SK-N-MC (cell line): Measurements from ENCODE around the gene MACROD2.
"Not testable (repeated sequence)": the region's sequence is repeated elsewhere in the genome, so short reads cannot be mapped to it uniquely, and the experiment has no call there.

Source experiments
- DNase-seq: peaks from one replicate; pipeline ENCODE4 v3.0.0-alpha.2; 2011; ENCODE audit warnings: low read depth, low spot score
- H3K27ac ChIP-seq: fragments of 200-600 bp; sonication (generic); 2 replicates; pipeline ENCODE4 v1.5.1; 2016; ENCODE audit warnings: mixed run types
- H3K36me3 ChIP-seq: fragments of 200-600 bp; sonication (generic); 2 replicates; pipeline ENCODE4 v1.6.1; 2017; ENCODE audit warnings: antibody characterized with exemption, low read length, mixed read lengths; ENCODE audit not compliant: insufficient read depth
- H3K4me3 ChIP-seq: fragments of 200-600 bp; sonication (generic); 2 replicates; pipeline ENCODE4 v1.5.1; 2016
- H3K9ac ChIP-seq: fragments of 200-600 bp; sonication (generic); 2 replicates; pipeline ENCODE4 v1.8.0; 2017; ENCODE audit warnings: mixed run types, mixed read lengths; ENCODE audit not compliant: insufficient read length
- H3K9me3 ChIP-seq: fragments of 200-600 bp; sonication (generic); 2 replicates; pipeline ENCODE4 v1.6.1; 2017; ENCODE audit warnings: low read depth, mild to moderate bottlenecking, antibody characterized with exemption, low read length, moderate library complexity, mixed read lengths
- EZH2 ChIP-seq: fragments of 200-600 bp; sonication (generic); IDR thresholded peaks from one replicate; pipeline ENCODE4 v1.6.1; 2017; ENCODE audit warnings: antibody characterized with exemption
- FOXP2 ChIP-seq: optimal IDR thresholded peaks from 2 replicates; pipeline ENCODE3; 2011; ENCODE audit warnings: mild to moderate bottlenecking, moderate library complexity; ENCODE audit not compliant: insufficient read depth; ENCODE audit errors: extremely low read length, control extremely low read depth
- POLR2AphosphoS5 ChIP-seq: IDR thresholded peaks from 2 replicates; pipeline ENCODE4 v1.6.1; 2012; ENCODE audit warnings: mild to moderate bottlenecking, low read depth, low read length, borderline replicate concordance

MACROD2 gene

GRCh38 chr20:16005915-16006493 lies 2010.7 kb downstream of the MACROD2 start:
- H3K9me3 ChIP-seq: no peaks in the 10 kb centered on the region
- no peak overlapping the region for H3K27ac ChIP-seq
- no peaks in the 10 kb centered on the region for H3K36me3 ChIP-seq
- H3K9ac ChIP-seq: no peak overlapping the region
- H3K4me3 ChIP-seq: no peak overlapping the region
- TF ChIP-seq POLR2AphosphoS5 (no peak), FOXP2 (no peak), EZH2 (no peak)
- no peak for DNase-seq

- Histone ChIP-seq H3K27ac (no peak overlapping the region), H3K4me3 (no peak overlapping the region), H3K9me3 (no peaks in the 10 kb centered on the region), H3K9ac (no peak overlapping the region), H3K36me3 (no peaks in the 10 kb centered on the region)
- no peak for DNase-seq
- TF ChIP-seq EZH2 (no peak), POLR2AphosphoS5 (no peak), FOXP2 (no peak)
These were observed 2011.8 kb downstream of the MACROD2 start for GRCh38 chr20:16007164-16007563.

- Histone ChIP-seq H3K9me3 (no peaks in the 10 kb centered on the region), H3K4me3 (no peak overlapping the region), H3K9ac (no peak overlapping the region), H3K36me3 (no peaks in the 10 kb centered on the region), H3K27ac (no peak overlapping the region)
- TF ChIP-seq POLR2AphosphoS5 (no peak), EZH2 (no peak), FOXP2 (no peak)
- DNase-seq: no peak
These were observed 2012.6 kb downstream of the MACROD2 start for GRCh38 chr20:16007962-16008361.

GRCh38 chr20:16011056-16011455 lies 2015.7 kb downstream of the MACROD2 start:
- Histone ChIP-seq H3K4me3 (no peak overlapping the region), H3K36me3 (no peaks in the 10 kb centered on the region), H3K27ac (no peak overlapping the region), H3K9me3 (no peaks in the 10 kb centered on the region), H3K9ac (no peak overlapping the region)
- no peak for DNase-seq
- TF ChIP-seq POLR2AphosphoS5: no peak
- TF ChIP-seq FOXP2: no peak
- no peak for TF ChIP-seq EZH2

GRCh38 chr20:16011519-16011918 lies 2016.2 kb downstream of the MACROD2 start:
- Histone ChIP-seq H3K36me3 (no peaks in the 10 kb centered on the region), H3K9me3 (no peaks in the 10 kb centered on the region), H3K4me3 (no peak overlapping the region), H3K27ac (no peak overlapping the region), H3K9ac (no peak overlapping the region)
- DNase-seq: no peak
- TF ChIP-seq POLR2AphosphoS5 (no peak), FOXP2 (no peak), EZH2 (no peak)

GRCh38 chr20:16012934-16013333 lies 2017.6 kb downstream of the MACROD2 start:
- not testable (repeated sequence) for H3K9ac ChIP-seq, H3K27ac ChIP-seq, H3K9me3 ChIP-seq, H3K4me3 ChIP-seq, DNase-seq, H3K36me3 ChIP-seq

- H3K27ac ChIP-seq: no peak overlapping the region
- H3K9me3 ChIP-seq: no peaks in the 10 kb centered on the region
- TF ChIP-seq EZH2: no peak
- TF ChIP-seq FOXP2: no peak
- no peak for TF ChIP-seq POLR2AphosphoS5
- no peak for DNase-seq
- H3K9ac ChIP-seq: no peak overlapping the region
- H3K36me3 ChIP-seq: no peaks in the 10 kb centered on the region
- H3K4me3 ChIP-seq: no peak overlapping the region
These were observed 2018.3 kb downstream of the MACROD2 start for GRCh38 chr20:16013631-16014030.

GRCh38 chr20:16014436-16014835 lies 2019.1 kb downstream of the MACROD2 start:
- no peak overlapping the region for H3K9ac ChIP-seq
- H3K36me3 ChIP-seq: no peaks in the 10 kb centered on the region
- no peak for DNase-seq
- H3K9me3 ChIP-seq: no peaks in the 10 kb centered on the region
- TF ChIP-seq POLR2AphosphoS5: no peak
- no peak overlapping the region for H3K4me3 ChIP-seq
- H3K27ac ChIP-seq: no peak overlapping the region

- Histone ChIP-seq H3K9me3 (no peaks in the 10 kb centered on the region), H3K4me3 (no peak overlapping the region), H3K27ac (no peak overlapping the region), H3K9ac (no peak overlapping the region), H3K36me3 (no peaks in the 10 kb centered on the region)
- TF ChIP-seq POLR2AphosphoS5: no peak
- TF ChIP-seq FOXP2: no peak
- no peak for TF ChIP-seq EZH2
- no peak for DNase-seq
These were observed 2022.3 kb downstream of the MACROD2 start for GRCh38 chr20:16017656-16018055.
